SK-N-MC (cell line): ENCODE measurements around the gene ACACA.

ENCODE experiments used
- EZH2 ChIP-seq: fragments of 200-600 bp; sonication (generic); IDR thresholded peaks from one replicate; pipeline ENCODE4 v1.6.1; 2017; ENCODE audit warnings: antibody characterized with exemption
- POLR2AphosphoS5 ChIP-seq: IDR thresholded peaks from 2 replicates; pipeline ENCODE4 v1.6.1; 2012; ENCODE audit warnings: mild to moderate bottlenecking, low read depth, low read length, borderline replicate concordance

DNA sequence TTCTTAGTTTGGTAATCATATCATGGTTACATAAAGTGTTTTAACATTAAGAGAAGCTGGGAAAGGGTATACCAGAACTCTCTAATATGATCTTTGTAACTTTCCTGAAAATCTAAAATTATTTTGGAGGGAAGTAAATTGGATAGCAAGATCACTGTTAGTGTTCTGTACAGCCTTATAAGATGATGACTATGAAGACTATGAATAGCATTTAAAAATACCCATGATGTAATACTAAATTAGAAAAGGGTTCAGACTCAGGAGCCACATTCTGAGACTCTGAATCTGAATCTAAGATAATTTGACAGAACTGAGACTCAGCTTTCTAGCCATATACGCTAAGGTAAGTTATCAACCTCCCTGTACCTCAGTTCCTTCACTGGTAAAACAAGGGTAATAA, 238.9 kb downstream of the ACACA start:
- TF ChIP-seq EZH2 (no peak), POLR2AphosphoS5 (no peak)
